Lower lobe of right lung (tissue), 2 donors: Measurements from ENCODE around the gene WDR47. TPM values are rescaled to one million over a fixed set of nuclear protein-coding genes. Genes with fewer than 3 reads are reported as not detected.

Experiments
- ATAC-seq, 2 donors: fragments of 200-7000 bp; cut with Tn5 transposase; one replicate each; pipeline ENCODE4 v1.9.1; 2020 to 2022; ENCODE audit warnings: mild to moderate bottlenecking in 2 of 2, moderate library complexity in 2 of 2
- DNase-seq: peaks from one replicate; pipeline ENCODE4 v3.0.0-alpha.2; 2020
- H3K27ac ChIP-seq: fragments of 200-600 bp; one replicate; pipeline ENCODE4 v1.8.0; 2022
- H3K27me3 ChIP-seq: fragments of 200-600 bp; one replicate; pipeline ENCODE4 v1.8.0; 2022; ENCODE audit warnings: low read depth
- H3K36me3 ChIP-seq: fragments of 200-600 bp; one replicate; pipeline ENCODE4 v1.8.0; 2022; ENCODE audit warnings: mild to moderate bottlenecking
- H3K4me1 ChIP-seq: fragments of 200-600 bp; one replicate; pipeline ENCODE4 v1.8.0; 2022
- H3K4me3 ChIP-seq: fragments of 200-600 bp; one replicate; pipeline ENCODE4 v1.8.0; 2022; ENCODE audit warnings: mild to moderate bottlenecking
- H3K9me3 ChIP-seq: fragments of 200-600 bp; one replicate; pipeline ENCODE4 v1.8.0; 2022
- intact Hi-C: fragments of 100-400 bp; cut with DNase I; formaldehyde crosslinking; loops from one replicate; pipeline ENCODE4 v1.11.0; 2022
- total RNA-seq: library from RNA; stranded (reverse); fragmentation: NEBNext Ultra II Directional; extraction: Animal tissue kit (Norgen Biotek cat#: 25700); gene quantifications from one replicate; pipeline ENCODE4 v1.2.1, GENCODE V29; 2021
- TF ChIP-seq, protein P1 (sequence below): fragments of 200-600 bp; IDR thresholded peaks from one replicate; pipeline ENCODE4 v1.8.0; 2022; ENCODE audit warnings: antibody characterized with exemption, mild to moderate bottlenecking
- donor health status: DM: no; HTN: yes; CAD: no; lungs with severe emphysema.

The WDR47 gene
- total RNA-seq, 1 donor from 2014 or later: 14.3 TPM

- ATAC-seq (no peak), DNase-seq (no peak)
- Histone ChIP-seq H3K9me3 (no peaks in the 10 kb centered on the region), H3K4me3 (no peak overlapping the region), H3K27ac (no peak overlapping the region), H3K4me1 (no peaks in the 10 kb centered on the region), H3K27me3 (no peaks in the 10 kb centered on the region), H3K36me3 (peaks cover 62% of the 10 kb centered on the region)
- intact Hi-C loops: no loop called here
- TF ChIP-seq, protein P1, sequence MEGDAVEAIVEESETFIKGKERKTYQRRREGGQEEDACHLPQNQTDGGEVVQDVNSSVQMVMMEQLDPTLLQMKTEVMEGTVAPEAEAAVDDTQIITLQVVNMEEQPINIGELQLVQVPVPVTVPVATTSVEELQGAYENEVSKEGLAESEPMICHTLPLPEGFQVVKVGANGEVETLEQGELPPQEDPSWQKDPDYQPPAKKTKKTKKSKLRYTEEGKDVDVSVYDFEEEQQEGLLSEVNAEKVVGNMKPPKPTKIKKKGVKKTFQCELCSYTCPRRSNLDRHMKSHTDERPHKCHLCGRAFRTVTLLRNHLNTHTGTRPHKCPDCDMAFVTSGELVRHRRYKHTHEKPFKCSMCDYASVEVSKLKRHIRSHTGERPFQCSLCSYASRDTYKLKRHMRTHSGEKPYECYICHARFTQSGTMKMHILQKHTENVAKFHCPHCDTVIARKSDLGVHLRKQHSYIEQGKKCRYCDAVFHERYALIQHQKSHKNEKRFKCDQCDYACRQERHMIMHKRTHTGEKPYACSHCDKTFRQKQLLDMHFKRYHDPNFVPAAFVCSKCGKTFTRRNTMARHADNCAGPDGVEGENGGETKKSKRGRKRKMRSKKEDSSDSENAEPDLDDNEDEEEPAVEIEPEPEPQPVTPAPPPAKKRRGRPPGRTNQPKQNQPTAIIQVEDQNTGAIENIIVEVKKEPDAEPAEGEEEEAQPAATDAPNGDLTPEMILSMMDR: no peak
These were observed 69.0 kb downstream of the WDR47 start for GRCh38 chr1:108972951-108973350.

GRCh38 chr1:108969346-108969745, 72.6 kb downstream of the WDR47 start:
- intact Hi-C loops: no loop called here
- H3K27ac ChIP-seq: no peak overlapping the region
- ATAC-seq: no peak

DNA sequence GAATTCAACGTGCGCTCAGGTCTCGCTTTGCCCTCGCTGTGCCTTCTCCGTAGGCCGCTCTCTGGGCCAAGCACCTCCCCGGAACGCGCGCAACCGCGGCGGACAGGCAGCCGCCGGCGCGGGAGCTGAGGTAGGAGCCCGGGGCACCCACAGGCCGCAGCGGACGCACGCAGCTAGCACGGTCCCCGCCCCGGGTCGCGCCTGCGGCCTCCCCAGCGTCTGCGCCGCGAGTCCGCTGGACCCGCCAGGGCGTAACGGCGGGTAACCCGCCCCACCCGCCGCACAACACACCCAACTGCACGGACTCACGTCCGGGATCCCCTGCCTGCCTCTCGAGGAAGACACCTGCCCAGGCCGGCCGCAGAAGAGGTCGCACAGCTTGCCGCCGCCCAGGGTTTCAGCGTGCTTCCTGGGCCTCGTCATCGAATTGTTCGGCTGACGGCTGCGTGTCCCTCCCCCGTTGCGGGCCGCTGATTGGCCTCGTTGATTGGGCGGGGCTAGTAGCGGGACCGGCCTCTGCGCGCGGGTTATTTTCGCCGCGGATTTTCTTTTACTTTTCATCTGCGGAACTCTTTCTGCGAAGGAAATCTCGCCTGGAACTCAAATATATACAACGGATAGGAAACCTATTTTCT, 78.7 kb downstream of the WDR47 start, which contains the start of gene CLCC1:
CLCC1 (minus strand) TSS at position 433 of the 635 bp plus-strand sequence. CDS start 13,047 bp downstream, outside the sequence.
- H3K27me3 ChIP-seq: no peaks in the 10 kb centered on the region
- H3K4me1 ChIP-seq: peaks cover 29% of the 10 kb centered on the region
- H3K27ac ChIP-seq: peak within 1 kb of the TSS; percentile 99
- ATAC-seq (peak; percentile 98 to 99), DNase-seq (peak; percentile 95)
- no peaks in the 10 kb centered on the region for H3K9me3 ChIP-seq
- peak within 1 kb of the TSS; percentile 89 for H3K4me3 ChIP-seq
- H3K36me3 ChIP-seq: peaks cover 4% of the 10 kb centered on the region
- TF ChIP-seq, protein P1: no peak
- intact Hi-C loops: no loop called here

More at GRCh38 chr1:108969346-108969745, 72.6 kb downstream of the WDR47 start:
- Histone ChIP-seq H3K27me3 (no peaks in the 10 kb centered on the region), H3K9me3 (no peaks in the 10 kb centered on the region), H3K4me1 (no peaks in the 10 kb centered on the region), H3K4me3 (no peak overlapping the region), H3K36me3 (peaks cover 37% of the 10 kb centered on the region)
- TF ChIP-seq, protein P1: no peak
- DNase-seq: no peak

DNA sequence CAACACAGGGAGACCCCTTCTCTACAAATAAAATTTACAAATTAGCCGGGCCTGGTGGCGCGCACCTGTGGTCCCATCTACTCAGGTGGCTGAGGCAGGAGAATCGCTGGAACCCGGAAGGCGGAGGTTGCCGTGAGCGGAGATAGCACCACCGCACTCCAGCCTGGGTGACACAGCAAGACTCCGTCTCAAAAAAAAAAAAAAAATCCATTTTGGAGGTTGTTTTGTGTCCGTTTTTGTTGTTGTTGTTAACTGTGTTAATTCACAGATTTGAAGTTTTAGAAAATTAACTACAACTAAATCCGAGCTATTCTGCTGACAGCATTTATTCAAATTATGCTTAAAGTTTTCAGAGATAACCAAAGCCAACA, 79.2 kb downstream of the WDR47 start:
- ATAC-seq (peak; percentile 51 to 67), DNase-seq (peak; percentile 64)
- intact Hi-C loops: no loop called here
- Histone ChIP-seq H3K27me3 (no peaks in the 10 kb centered on the region), H3K9me3 (no peaks in the 10 kb centered on the region), H3K36me3 (peaks cover 7% of the 10 kb centered on the region), H3K4me3 (peak overlapping the region; percentile 89), H3K4me1 (peaks cover 32% of the 10 kb centered on the region), H3K27ac (peak overlapping the region; percentile 99)
- TF ChIP-seq, protein P1: no peak

GRCh38 chr1:108961752-108962486, 80.0 kb downstream of the WDR47 start:
- intact Hi-C loops: no loop called here
- Histone ChIP-seq H3K27ac (peak overlapping the region; percentile 99), H3K36me3 (peaks cover 7% of the 10 kb centered on the region), H3K4me3 (peak overlapping the region; percentile 89), H3K9me3 (no peaks in the 10 kb centered on the region), H3K27me3 (no peaks in the 10 kb centered on the region), H3K4me1 (peaks cover 39% of the 10 kb centered on the region)
- TF ChIP-seq, protein P1: no peak
- ATAC-seq: no peak
- no peak for DNase-seq
